PFSK-1 (cell line): Measurements from ENCODE around the gene CES4A.

ENCODE experiments used
- FOXP2 ChIP-seq: optimal IDR thresholded peaks from 2 replicates; pipeline ENCODE3; 2011; ENCODE audit warnings: borderline replicate concordance, control low read depth, inconsistent platforms; ENCODE audit not compliant: insufficient read depth; ENCODE audit errors: extremely low read length, extremely low read depth
- POLR2AphosphoS5 ChIP-seq: IDR thresholded peaks from 2 replicates; pipeline ENCODE4 v1.6.1; 2012; ENCODE audit warnings: low read depth, mild to moderate bottlenecking, control low read depth, low read length, moderate library complexity
- REST ChIP-seq, 2 experiments: IDR thresholded peaks; 2 replicates each; pipeline versions ENCODE4 v1.6.1 to v1.8.0; 2011 to 2012; ENCODE audit warnings: low read depth in 2 of 2, low read length in 2 of 2, control low read depth in 1 of 2, inconsistent platforms in 1 of 2, mild to moderate bottlenecking in 1 of 2, moderate library complexity in 1 of 2; ENCODE audit not compliant: insufficient read depth in 1 of 2
- SIN3A ChIP-seq: IDR thresholded peaks from 2 replicates; pipeline ENCODE4 v1.6.1; 2012; ENCODE audit warnings: mild to moderate bottlenecking, low read length, moderate library complexity, borderline replicate concordance; ENCODE audit not compliant: insufficient read depth
- TAF1 ChIP-seq: IDR thresholded peaks from 2 replicates; pipeline ENCODE4 v1.6.1; 2012; ENCODE audit warnings: low read length, control low read depth, borderline replicate concordance; ENCODE audit not compliant: insufficient read depth

DNA sequence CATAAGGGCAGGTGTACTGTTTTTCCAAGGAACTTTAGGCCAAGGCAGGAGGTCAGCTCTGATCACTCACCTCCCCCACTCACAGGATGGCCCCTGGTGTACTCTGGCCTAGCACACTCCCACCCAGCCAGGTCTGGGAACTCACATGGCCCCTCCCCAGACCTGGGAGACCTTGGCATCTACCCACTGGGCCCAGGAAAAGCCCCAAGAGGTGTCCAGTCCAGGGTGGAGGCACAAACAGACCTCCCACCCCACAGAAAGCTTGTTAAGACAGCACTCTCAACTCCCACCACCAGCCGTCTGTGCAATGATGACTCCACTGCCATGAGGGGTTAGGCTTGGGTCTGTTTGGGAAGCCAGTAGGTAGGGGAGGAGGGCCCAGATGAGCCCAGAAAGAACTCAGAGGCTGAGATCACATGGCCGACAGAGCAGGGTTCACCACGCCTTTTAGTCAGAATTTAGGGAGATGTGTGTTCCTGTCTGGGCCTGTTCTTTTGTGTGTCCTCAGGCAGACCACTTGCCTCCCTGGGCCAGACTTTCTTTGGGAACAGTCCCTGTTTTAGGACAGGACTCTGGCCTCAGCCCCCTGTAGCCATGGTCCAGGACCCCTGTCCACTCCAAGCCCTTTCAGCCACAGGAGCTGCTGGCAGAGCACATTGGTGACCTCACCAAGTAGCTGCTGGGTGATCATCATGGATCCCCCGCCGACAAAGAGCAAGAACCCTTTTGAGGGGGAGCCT, 28.5 kb downstream of the CES4A start:
- TF ChIP-seq REST (IDR thresholded peaks at IDR 0.05; ENCODE audit: insufficient read depth in 1 of 2, low read depth in 2 of 2, low read length in 2 of 2) (no peak), TAF1 (no peak), POLR2AphosphoS5 (no peak), FOXP2 (no peak), SIN3A (no peak)
